Measurements from ENCODE around the gene PTS.

Gene PTS

DNA sequence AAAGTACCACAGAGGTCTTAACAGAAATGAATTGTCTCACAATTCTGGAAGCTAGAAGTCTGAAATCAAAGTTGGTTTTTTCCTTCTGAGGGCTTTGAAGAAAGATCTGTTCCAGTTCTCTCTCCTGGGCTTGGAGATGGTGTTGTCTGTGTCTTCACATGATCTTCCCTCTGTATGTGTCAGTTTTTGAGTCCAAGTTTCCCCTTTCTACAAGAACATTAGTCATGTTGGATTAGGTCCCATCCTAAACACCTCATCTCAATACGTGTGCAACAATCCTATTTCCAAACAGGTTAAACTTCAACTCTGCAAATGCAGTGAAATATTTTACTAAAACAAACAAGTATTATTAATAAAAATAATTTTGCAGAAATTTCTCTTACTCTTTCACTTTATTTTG lies 3.1 kb upstream of the PTS start:
- no peak overlapping the region for H3K9ac ChIP-seq (ENCODE audit: low read depth, low read length)
- 0 out of 2 replicates have a peak, but pooled peaks cover under 1% of the 10 kb centered on the region for H3K36me3 ChIP-seq (ENCODE audit: insufficient read depth, low read depth, low read length)
- H3K4me3 ChIP-seq (ENCODE audit: low read length) = no peak overlapping the region
- H3K27ac ChIP-seq (ENCODE audit: low read length) = no peak overlapping the region
- no peaks in the 10 kb centered on the region for H3K9me3 ChIP-seq (ENCODE audit: insufficient read depth, low read depth, low read length)
- H3K4me1 ChIP-seq (ENCODE audit: insufficient read depth, low read length) = peaks cover 4% of the 10 kb centered on the region; the same call in 1 of the 2 replicates
- H3K27me3 ChIP-seq (ENCODE audit: insufficient read depth, low read length) = peaks cover 19% of the 10 kb centered on the region

DNA sequence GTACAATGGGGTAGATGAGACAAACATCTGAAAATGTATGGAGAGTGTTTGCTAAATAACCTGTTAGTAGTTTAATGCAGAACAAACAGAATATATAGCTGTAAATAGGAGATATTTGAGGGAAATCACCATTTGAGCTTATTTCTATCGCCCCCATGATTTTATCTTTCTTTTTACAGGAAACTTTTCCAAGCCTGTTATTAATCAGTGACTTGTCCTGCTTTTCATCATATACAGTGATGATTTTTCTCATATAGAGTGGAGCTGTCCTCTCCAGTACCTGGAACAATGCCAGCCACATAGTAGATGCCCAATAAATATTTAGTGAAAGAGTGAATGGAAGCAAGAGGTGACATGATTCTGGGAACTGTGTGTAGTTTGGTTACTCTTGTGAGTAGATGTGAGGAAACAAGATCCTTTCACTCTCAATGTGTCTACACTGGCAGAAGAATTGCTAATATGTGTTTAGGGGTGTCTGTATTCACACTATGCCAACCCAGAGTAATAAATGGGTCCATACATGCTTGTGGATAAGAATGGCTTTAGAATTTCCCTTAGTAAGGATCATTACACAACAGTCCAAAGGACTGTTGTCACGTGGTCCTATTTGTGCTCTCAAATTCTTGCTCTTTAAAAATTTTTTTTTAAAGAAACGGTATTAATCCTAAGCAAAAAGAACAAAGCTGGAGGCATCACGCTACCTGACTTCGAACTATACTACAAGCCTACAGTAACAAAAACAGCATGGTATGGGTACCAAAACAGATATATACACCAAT lies 2.3 kb upstream of the PTS start:
- peaks cover 4% of the 10 kb centered on the region; the same call in 1 of the 2 replicates for H3K4me1 ChIP-seq (ENCODE audit: insufficient read depth, low read length)
- H3K9ac ChIP-seq (ENCODE audit: low read depth, low read length) = no peak overlapping the region
- H3K27me3 ChIP-seq (ENCODE audit: insufficient read depth, low read length) = peaks cover 19% of the 10 kb centered on the region
- H3K27ac ChIP-seq (ENCODE audit: low read length) = no peak overlapping the region
- H3K4me3 ChIP-seq (ENCODE audit: low read length) = no peak overlapping the region
- H3K9me3 ChIP-seq (ENCODE audit: insufficient read depth, low read depth, low read length) = no peaks in the 10 kb centered on the region
- H3K36me3 ChIP-seq (ENCODE audit: insufficient read depth, low read depth, low read length) = peaks cover 8% of the 10 kb centered on the region; the same call in 1 of the 2 replicates

DNA sequence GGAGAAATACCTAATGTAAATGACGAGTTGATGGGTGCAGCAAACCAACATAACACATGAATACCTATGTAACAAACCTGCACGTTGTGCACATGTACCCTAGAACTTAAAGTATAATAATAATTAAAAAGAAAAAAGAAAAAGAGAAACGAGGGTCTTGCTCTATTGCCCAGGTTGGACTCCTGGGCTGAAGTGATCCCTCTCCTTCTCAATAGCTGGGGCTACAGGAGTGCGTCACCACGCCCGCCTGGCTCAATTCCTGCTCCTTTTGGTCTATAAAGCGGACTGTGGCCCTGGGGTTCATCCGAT lies 521 bp upstream of the PTS start:
- H3K27ac ChIP-seq (ENCODE audit: low read length) = peak overlapping the region; percentile 79
- peak overlapping the region; percentile 86; the same call in 1 of the 2 replicates for H3K9ac ChIP-seq (ENCODE audit: low read depth, low read length)
- H3K4me3 ChIP-seq (ENCODE audit: low read length) = peak overlapping the region; percentile 88
- peaks cover 19% of the 10 kb centered on the region for H3K27me3 ChIP-seq (ENCODE audit: insufficient read depth, low read length)
- H3K36me3 ChIP-seq (ENCODE audit: insufficient read depth, low read depth, low read length) = peaks cover 24% of the 10 kb centered on the region
- no peaks in the 10 kb centered on the region for H3K9me3 ChIP-seq (ENCODE audit: insufficient read depth, low read depth, low read length)
- H3K4me1 ChIP-seq (ENCODE audit: insufficient read depth, low read length) = peaks cover 4% of the 10 kb centered on the region; the same call in 1 of the 2 replicates

DNA sequence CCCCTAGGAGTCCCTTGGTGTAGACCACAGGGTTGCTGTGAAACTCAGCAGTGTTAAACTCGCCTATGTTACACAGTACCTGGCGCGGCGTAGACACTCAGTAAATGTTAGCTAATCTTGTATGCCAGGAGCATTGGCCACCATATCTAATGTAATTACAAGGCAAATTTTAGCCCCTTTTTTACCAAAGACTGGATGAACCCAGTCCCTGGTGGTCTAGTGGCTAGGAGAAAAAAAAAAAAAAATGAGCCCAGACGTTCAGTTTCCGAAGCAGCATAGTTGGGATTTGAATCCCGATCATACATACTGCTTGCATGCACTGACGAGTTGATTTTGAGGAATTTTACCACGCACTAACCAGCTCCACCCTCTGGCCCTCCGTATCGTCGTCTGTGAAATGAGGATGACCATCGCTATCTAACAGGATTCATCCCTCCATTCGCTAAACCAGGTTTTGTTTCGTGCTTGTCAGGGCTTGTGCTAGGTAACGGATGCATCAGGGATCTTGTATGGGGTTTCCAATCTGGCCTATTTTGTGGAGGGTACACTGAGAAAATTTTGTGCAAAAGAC lies 688 bp downstream of the PTS start:
- Histone ChIP-seq H3K4me1 (ENCODE audit: insufficient read depth, low read length) (peaks cover 4% of the 10 kb centered on the region; the same call in 1 of the 2 replicates), H3K9me3 (ENCODE audit: insufficient read depth, low read depth, low read length) (no peaks in the 10 kb centered on the region), H3K4me3 (ENCODE audit: low read length) (peak overlapping the region; percentile 88), H3K9ac (ENCODE audit: low read depth, low read length) (peak overlapping the region; percentile 86), H3K27ac (ENCODE audit: low read length) (peak overlapping the region; percentile 79), H3K36me3 (ENCODE audit: insufficient read depth, low read depth, low read length) (peaks cover 30% of the 10 kb centered on the region), H3K27me3 (ENCODE audit: insufficient read depth, low read length) (peaks cover 19% of the 10 kb centered on the region)

DNA sequence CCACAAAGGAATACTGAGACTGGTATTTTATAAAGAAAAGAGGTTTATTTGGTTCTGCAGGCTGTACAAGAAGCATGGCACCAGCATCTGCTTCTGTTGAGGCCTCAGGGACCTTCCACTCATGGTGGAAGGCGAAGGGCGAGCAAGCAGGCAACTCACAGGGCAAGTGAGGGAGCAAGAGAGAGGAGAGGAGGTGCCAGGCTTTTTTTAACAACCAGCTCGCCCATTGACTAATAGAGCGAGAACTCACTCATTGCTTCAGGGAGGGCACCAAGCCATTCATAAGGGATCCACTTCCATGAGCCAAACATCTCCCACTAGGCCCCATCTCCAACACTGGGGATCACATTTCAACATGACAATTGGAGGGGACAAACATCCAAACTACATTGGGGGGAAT lies 1.2 kb downstream of the PTS start:
- Histone ChIP-seq H3K9ac (ENCODE audit: low read depth, low read length) (peak overlapping the region; percentile 86; the same call in 1 of the 2 replicates), H3K4me1 (ENCODE audit: insufficient read depth, low read length) (peaks cover 4% of the 10 kb centered on the region; the same call in 1 of the 2 replicates), H3K9me3 (ENCODE audit: insufficient read depth, low read depth, low read length) (no peaks in the 10 kb centered on the region), H3K27ac (ENCODE audit: low read length) (no peak overlapping the region), H3K4me3 (ENCODE audit: low read length) (peak overlapping the region; percentile 88; the same call in 1 of the 2 replicates), H3K36me3 (ENCODE audit: insufficient read depth, low read depth, low read length) (peaks cover 30% of the 10 kb centered on the region), H3K27me3 (ENCODE audit: insufficient read depth, low read length) (peaks cover 19% of the 10 kb centered on the region)

DNA sequence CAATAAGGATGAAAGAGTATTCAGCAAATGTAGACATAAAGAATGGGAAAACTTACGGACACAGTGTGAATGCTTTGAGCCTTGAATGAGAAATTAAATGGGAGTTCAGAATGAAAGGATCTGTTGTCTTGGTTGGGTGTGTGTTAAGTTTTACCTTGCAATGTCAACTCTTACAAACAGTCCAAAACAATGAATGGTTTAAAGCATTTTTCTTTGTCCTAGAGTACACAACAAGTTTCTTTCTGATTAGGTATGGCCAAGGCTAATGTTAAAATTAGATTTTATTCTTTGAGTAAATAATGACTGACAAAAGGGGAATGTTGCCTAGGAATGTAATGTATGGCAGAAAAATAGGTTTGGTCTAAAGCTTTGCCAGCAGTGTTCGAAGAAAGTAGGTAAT lies 2.5 kb downstream of the PTS start:
- Histone ChIP-seq H3K4me1 (ENCODE audit: insufficient read depth, low read length) (peaks cover 4% of the 10 kb centered on the region; the same call in 1 of the 2 replicates), H3K27me3 (ENCODE audit: insufficient read depth, low read length) (peaks cover 7% of the 10 kb centered on the region; the same call in 1 of the 2 replicates), H3K36me3 (ENCODE audit: insufficient read depth, low read depth, low read length) (peaks cover 41% of the 10 kb centered on the region), H3K9me3 (ENCODE audit: insufficient read depth, low read depth, low read length) (no peaks in the 10 kb centered on the region), H3K27ac (ENCODE audit: low read length) (no peak overlapping the region), H3K9ac (ENCODE audit: low read depth, low read length) (no peak overlapping the region), H3K4me3 (ENCODE audit: low read length) (no peak overlapping the region)

DNA sequence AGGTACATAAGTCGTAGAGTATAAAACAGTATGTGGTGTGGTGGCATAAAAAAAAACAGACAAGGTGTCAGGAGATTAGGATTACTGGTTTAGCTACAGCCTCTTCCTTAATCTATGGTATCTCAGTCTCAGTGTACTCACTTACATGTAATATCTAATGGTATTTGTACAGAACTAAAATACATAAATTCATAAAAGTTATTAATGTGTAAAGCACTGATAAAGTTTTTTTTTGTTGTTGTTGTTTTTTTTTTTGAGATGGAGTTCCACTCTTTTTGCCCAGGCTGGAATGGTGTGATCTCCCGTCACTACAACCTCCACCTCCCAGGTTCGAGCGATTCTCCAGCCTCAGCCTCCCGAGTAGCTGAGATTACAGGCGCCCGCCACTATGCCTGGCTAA lies 2.9 kb downstream of the PTS start:
- Histone ChIP-seq H3K9ac (ENCODE audit: low read depth, low read length) (no peak overlapping the region), H3K36me3 (ENCODE audit: insufficient read depth, low read depth, low read length) (peaks cover 46% of the 10 kb centered on the region), H3K4me3 (ENCODE audit: low read length) (no peak overlapping the region), H3K4me1 (ENCODE audit: insufficient read depth, low read length) (peaks cover 4% of the 10 kb centered on the region; the same call in 1 of the 2 replicates), H3K27ac (ENCODE audit: low read length) (no peak overlapping the region), H3K9me3 (ENCODE audit: insufficient read depth, low read depth, low read length) (no peaks in the 10 kb centered on the region), H3K27me3 (ENCODE audit: insufficient read depth, low read length) (peaks cover 3% of the 10 kb centered on the region; the same call in 1 of the 2 replicates)

DNA sequence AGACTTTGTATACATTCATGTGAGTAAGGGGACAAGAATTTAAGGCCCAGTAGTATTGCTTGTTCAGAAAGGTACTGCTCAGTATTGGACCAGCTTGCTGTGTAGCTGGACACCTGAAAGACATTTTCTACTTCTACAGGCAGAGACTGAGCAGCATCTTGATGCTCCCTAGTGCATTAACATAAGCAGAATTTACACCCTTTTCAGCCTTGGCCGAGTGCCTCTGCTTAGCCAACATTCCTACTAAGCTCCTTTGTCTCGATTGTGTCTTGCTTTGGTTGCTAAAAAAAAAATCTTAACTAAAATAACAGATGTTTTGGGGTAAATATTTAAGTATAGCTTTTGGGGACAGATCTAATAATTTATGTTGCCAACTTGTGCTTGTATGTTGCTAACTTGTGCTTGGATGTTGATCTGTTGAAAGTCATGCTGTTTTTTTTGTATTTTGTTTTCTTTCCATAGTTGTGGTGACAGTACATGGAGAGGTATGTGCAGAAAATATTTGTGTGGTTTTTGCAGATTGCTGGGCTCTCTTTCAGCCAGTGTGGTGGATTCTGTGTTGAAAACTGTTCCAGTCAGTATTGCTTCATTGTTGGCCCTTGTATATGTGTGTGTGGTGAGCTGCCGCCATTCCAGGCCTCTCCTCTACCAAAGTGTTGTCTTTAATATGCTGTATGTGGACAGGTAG lies 3.7 kb downstream of the PTS start:
- Histone ChIP-seq H3K9me3 (ENCODE audit: insufficient read depth, low read depth, low read length) (no peaks in the 10 kb centered on the region), H3K4me3 (ENCODE audit: low read length) (no peak overlapping the region), H3K9ac (ENCODE audit: low read depth, low read length) (no peak overlapping the region), H3K27me3 (ENCODE audit: insufficient read depth, low read length) (no peaks in the 10 kb centered on the region), H3K36me3 (ENCODE audit: insufficient read depth, low read depth, low read length) (peaks cover 52% of the 10 kb centered on the region), H3K4me1 (ENCODE audit: insufficient read depth, low read length) (peaks cover 4% of the 10 kb centered on the region; the same call in 1 of the 2 replicates), H3K27ac (ENCODE audit: low read length) (no peak overlapping the region)

DNA sequence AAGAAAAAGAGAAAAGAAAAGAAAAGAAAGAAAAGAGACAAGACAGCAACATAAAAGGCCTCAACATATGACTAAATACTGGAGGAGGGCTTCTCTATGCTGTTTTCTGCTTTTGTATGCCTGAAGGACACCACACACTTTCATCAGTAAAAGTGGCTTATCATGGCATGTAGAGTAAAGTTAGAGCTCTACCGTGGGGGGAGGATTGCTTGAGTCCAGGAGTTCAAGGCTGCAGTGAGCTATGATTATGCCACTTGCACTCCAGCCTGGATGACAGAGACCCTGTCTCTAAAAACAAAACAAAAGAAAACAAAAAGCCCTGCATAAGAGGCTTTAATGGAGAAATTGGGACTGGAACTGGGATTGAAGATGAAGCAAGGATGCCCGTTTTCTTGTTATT lies 5.7 kb downstream of the PTS start:
- Histone ChIP-seq H3K36me3 (ENCODE audit: insufficient read depth, low read depth, low read length) (peaks cover 69% of the 10 kb centered on the region), H3K4me3 (ENCODE audit: low read length) (no peak overlapping the region), H3K9ac (ENCODE audit: low read depth, low read length) (no peak overlapping the region), H3K9me3 (ENCODE audit: insufficient read depth, low read depth, low read length) (no peaks in the 10 kb centered on the region), H3K27ac (ENCODE audit: low read length) (no peak overlapping the region), H3K27me3 (ENCODE audit: insufficient read depth, low read length) (no peaks in the 10 kb centered on the region), H3K4me1 (ENCODE audit: insufficient read depth, low read length) (peaks cover 4% of the 10 kb centered on the region; the same call in 1 of the 2 replicates)

DNA sequence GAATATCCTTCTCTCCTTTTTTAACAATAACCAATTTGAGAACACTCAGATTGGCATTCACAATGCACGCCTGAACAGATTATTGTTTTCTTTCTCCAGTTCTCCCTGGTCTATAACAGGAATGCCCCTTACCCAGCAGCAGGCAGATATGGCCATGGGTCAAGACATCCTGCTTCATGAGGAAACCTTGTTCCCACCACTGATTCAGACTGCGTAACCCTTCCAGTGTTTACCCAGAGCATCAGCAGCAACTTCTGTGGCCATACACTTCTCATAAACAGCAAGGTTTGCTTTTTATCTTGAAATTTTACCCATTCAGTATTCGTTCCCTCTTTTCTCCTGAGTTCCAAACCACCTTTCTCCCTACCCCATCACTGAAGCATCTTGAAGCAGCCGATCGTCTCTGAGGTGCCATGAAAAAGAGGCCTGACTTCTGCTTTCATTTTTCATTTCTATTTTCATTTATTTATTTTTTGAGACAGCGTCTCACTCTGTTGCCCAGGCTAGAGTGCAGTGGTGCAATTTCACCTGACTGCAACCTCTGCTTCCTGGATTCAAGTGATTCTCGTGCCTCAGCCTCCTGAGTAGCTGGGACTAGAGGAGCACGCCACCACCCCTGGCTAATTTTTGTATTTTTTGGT lies 9.6 kb downstream of the PTS start:
- no peak overlapping the region for H3K27ac ChIP-seq (ENCODE audit: low read length)
- H3K4me3 ChIP-seq (ENCODE audit: low read length) = no peak overlapping the region
- no peaks in the 10 kb centered on the region for H3K9me3 ChIP-seq (ENCODE audit: insufficient read depth, low read depth, low read length)
- no peaks in the 10 kb centered on the region for H3K27me3 ChIP-seq (ENCODE audit: insufficient read depth, low read length)
- peaks cover 59% of the 10 kb centered on the region for H3K36me3 ChIP-seq (ENCODE audit: insufficient read depth, low read depth, low read length)
- no peak overlapping the region for H3K9ac ChIP-seq (ENCODE audit: low read depth, low read length)
- no peaks in the 10 kb centered on the region for H3K4me1 ChIP-seq (ENCODE audit: insufficient read depth, low read length)

DNA sequence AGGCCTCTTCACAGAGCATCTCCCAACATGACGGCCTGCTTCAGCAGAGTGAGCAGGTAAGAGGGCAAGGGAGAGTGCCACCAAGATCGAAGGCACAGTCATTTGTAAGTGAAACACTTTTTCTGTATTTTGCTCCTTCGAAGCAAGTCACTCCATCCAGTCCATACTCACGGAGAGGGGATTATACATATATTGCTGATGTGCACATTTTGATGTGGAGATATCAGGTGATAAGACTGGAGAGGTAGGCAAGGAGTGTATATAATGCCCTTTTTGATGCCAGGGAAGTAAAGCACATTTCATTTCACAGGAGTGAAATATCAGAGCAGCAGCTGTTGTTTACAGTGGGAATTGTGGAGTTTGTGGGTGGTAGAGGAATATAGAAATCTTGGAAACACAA lies 11.2 kb downstream of the PTS start:
- Histone ChIP-seq H3K27ac (ENCODE audit: low read length) (no peak overlapping the region), H3K9ac (ENCODE audit: low read depth, low read length) (no peak overlapping the region), H3K36me3 (ENCODE audit: insufficient read depth, low read depth, low read length) (peaks cover 55% of the 10 kb centered on the region), H3K27me3 (ENCODE audit: insufficient read depth, low read length) (no peaks in the 10 kb centered on the region), H3K9me3 (ENCODE audit: insufficient read depth, low read depth, low read length) (no peaks in the 10 kb centered on the region), H3K4me3 (ENCODE audit: low read length) (no peak overlapping the region), H3K4me1 (ENCODE audit: insufficient read depth, low read length) (no peaks in the 10 kb centered on the region)
